Stomach (tissue), 9 donors: Measurements from ENCODE around the gene ASCC3. TPM values are rescaled to one million over a fixed set of nuclear protein-coding genes. Genes with fewer than 3 reads are reported as not detected.

ENCODE experiments used
- DNase-seq, 2 donors: peaks; one replicate each; pipeline versions ENCODE4 v3.0.0 to v3.0.0-alpha.2; 2013 to 2019
- H3K27ac ChIP-seq, 5 donors: fragments of 200-600 bp in 4 of 5; sonication (generic) in 4 of 5; one replicate each; pipeline ENCODE4 v1.5.1; 2013 to 2019; ENCODE audit warnings: mild to moderate bottlenecking in 1 of 5, moderate library complexity in 1 of 5
- H3K27me3 ChIP-seq, 3 donors: fragments of 200-600 bp; sonication (generic); one replicate each; pipeline ENCODE4 v1.5.1; 2017 to 2019; ENCODE audit warnings: mixed run types in 1 of 3
- H3K36me3 ChIP-seq, 4 donors: fragments of 200-600 bp; sonication (generic); 1 replicate in 3 of 4; 2 replicates in 1 of 4; pipeline ENCODE4 v1.5.1; 2016 to 2019
- H3K4me1 ChIP-seq, 4 donors: fragments of 200-600 bp; sonication (generic); one replicate each; pipeline ENCODE4 v1.5.1; 2016 to 2019
- H3K4me3 ChIP-seq, 4 donors: fragments of 200-600 bp; sonication (generic) in 3 of 4; one replicate each; pipeline ENCODE4 v1.5.1; 2016 to 2019; ENCODE audit warnings: mild to moderate bottlenecking in 1 of 4
- H3K9me3 ChIP-seq, 4 donors: fragments of 200-600 bp; sonication (generic); one replicate each; pipeline ENCODE4 v1.5.1; 2016 to 2019
- CTCF ChIP-seq, 7 experiments: fragments of 450-650 bp in 4 of 7; fragments of 200-600 bp in 3 of 7; sonication (generic) in 3 of 7; IDR thresholded peaks; one replicate each; pipeline ENCODE4 v1.5.1; 2016 to 2019; ENCODE audit warnings: antibody characterized with exemption in 7 of 7, control low read depth in 2 of 7, mild to moderate bottlenecking in 1 of 7
- EP300 ChIP-seq: sonication (generic); formaldehyde crosslinking; IDR thresholded peaks from one replicate; pipeline ENCODE4 v1.6.1; 2017; ENCODE audit warnings: antibody characterized with exemption
- POLR2A ChIP-seq, 4 donors: fragments of 450-650 bp; IDR thresholded peaks; one replicate each; pipeline ENCODE4 v1.6.1; 2016; ENCODE audit warnings: antibody characterized with exemption in 4 of 4, control low read depth in 2 of 4, mild to moderate bottlenecking in 1 of 4, moderate library complexity in 1 of 4
- POLR2AphosphoS5 ChIP-seq, 3 donors: sonication (generic); formaldehyde crosslinking; IDR thresholded peaks; one replicate each; pipeline ENCODE4 v1.6.1; 2016; ENCODE audit warnings: antibody characterized with exemption in 3 of 3
- WGBS, 5 donors: extraction: QIAGEN DNeasy Blood & Tissue Kit in 3 of 5; methylation state at CpG; one replicate each; pipeline versions ENCODE4 v1.1.5 to v1.1.7; 2013 to 2018; 5-methylcytosine and 5-hydroxymethylcytosine counted together
- intact Hi-C: fragments of 100-400 bp; cut with DNase I; formaldehyde crosslinking; loops from one replicate; pipeline ENCODE4 v1.15.1; 2023; ENCODE audit warnings: low total_unique reads
- polyA plus RNA-seq, 3 donors: library from polyadenylated mRNA; stranded (reverse); fragments of 200-250 nt; gene quantifications; one replicate each; pipeline ENCODE4 v1.2.3, GENCODE V29; 2013
- total RNA-seq, 5 donors: library from RNA; depleted of rRNA; stranded (reverse); fragments of >200 nt; gene quantifications; one replicate each; pipeline versions ENCODE4 v1.1.0 to v1.2.3, GENCODE V29; 2014 to 2016
- donor health status: healthy with polysubstance abuse.
- donor health status: Bipolar disorder and iron deficiency.
- donor health status: healthy.

Gene ASCC3
- total and polyA plus RNA-seq, 8 donors = 6.3 to 49.2 (median 19.1) TPM

GRCh38 chr6:100691972-100692371, 189.2 kb downstream of the ASCC3 start:
- intact Hi-C loops = no loop called here
- no peaks in the 10 kb centered on the region for H3K36me3 ChIP-seq
- H3K27ac ChIP-seq = no peak overlapping the region
- H3K4me3 ChIP-seq = no peak overlapping the region
- WGBS, 5 donors = 56 to 67% (median 61%) methylated on average over 2 of the region's 2 CpGs
- H3K9me3 ChIP-seq = no peaks in the 10 kb centered on the region
- TF ChIP-seq CTCF (IDR thresholded peaks at IDR 0.05) (no peak), POLR2AphosphoS5 (IDR thresholded peaks at IDR 0.05) (no peak), POLR2A (IDR thresholded peaks at IDR 0.05) (no peak), EP300 (no peak)
- DNase-seq = no peak
- H3K27me3 ChIP-seq = no peaks in the 10 kb centered on the region
- no peaks in the 10 kb centered on the region for H3K4me1 ChIP-seq

- Histone ChIP-seq H3K27ac (no peak overlapping the region), H3K36me3 (no peaks in the 10 kb centered on the region), H3K4me1 (no peaks in the 10 kb centered on the region), H3K9me3 (no peaks in the 10 kb centered on the region), H3K4me3 (no peak overlapping the region), H3K27me3 (no peaks in the 10 kb centered on the region)
- intact Hi-C loops = no loop called here
- no peak for DNase-seq
- TF ChIP-seq POLR2AphosphoS5 (IDR thresholded peaks at IDR 0.05) (no peak), EP300 (no peak), POLR2A (IDR thresholded peaks at IDR 0.05) (no peak), CTCF (IDR thresholded peaks at IDR 0.05) (no peak)
Observed at GRCh38 chr6:100686216-100686615, 194.9 kb downstream of the ASCC3 start.

- Histone ChIP-seq H3K4me3 (no peak overlapping the region), H3K27ac (no peak overlapping the region), H3K36me3 (no peaks in the 10 kb centered on the region), H3K27me3 (no peaks in the 10 kb centered on the region), H3K4me1 (no peaks in the 10 kb centered on the region), H3K9me3 (no peaks in the 10 kb centered on the region)
- intact Hi-C loops = no loop called here
- WGBS, 5 donors = 93 to 97% (median 95%) methylated on average over 2 of the region's 2 CpGs
- DNase-seq = no peak
- TF ChIP-seq CTCF (IDR thresholded peaks at IDR 0.05) (no peak), POLR2AphosphoS5 (IDR thresholded peaks at IDR 0.05) (no peak), EP300 (no peak), POLR2A (IDR thresholded peaks at IDR 0.05) (no peak)
Observed at GRCh38 chr6:100685747-100686146, 195.4 kb downstream of the ASCC3 start.

GRCh38 chr6:100680163-100680562, 201.0 kb downstream of the ASCC3 start:
- no peak overlapping the region for H3K4me3 ChIP-seq
- no peaks in the 10 kb centered on the region for H3K4me1 ChIP-seq
- H3K9me3 ChIP-seq = no peaks in the 10 kb centered on the region
- H3K27ac ChIP-seq = no peak overlapping the region
- TF ChIP-seq POLR2A (IDR thresholded peaks at IDR 0.05) (no peak), CTCF (IDR thresholded peaks at IDR 0.05) (no peak), POLR2AphosphoS5 (IDR thresholded peaks at IDR 0.05) (no peak), EP300 (no peak)
- WGBS, 5 donors = 55 to 72% (median 71%) methylated on average over 1 of the region's 1 CpG
- no peak for DNase-seq
- H3K27me3 ChIP-seq = no peaks in the 10 kb centered on the region
- intact Hi-C loops = no loop called here
- peaks cover 0 to 6% (median 3%) of the 10 kb centered on the region in 4 donors for H3K36me3 ChIP-seq
